Measurements from ENCODE around the gene KLK8.
"Not testable (repeated sequence)": the region's sequence is repeated elsewhere in the genome, so short reads cannot be mapped to it uniquely, and the experiment has no call there.

Gene KLK8

DNA sequence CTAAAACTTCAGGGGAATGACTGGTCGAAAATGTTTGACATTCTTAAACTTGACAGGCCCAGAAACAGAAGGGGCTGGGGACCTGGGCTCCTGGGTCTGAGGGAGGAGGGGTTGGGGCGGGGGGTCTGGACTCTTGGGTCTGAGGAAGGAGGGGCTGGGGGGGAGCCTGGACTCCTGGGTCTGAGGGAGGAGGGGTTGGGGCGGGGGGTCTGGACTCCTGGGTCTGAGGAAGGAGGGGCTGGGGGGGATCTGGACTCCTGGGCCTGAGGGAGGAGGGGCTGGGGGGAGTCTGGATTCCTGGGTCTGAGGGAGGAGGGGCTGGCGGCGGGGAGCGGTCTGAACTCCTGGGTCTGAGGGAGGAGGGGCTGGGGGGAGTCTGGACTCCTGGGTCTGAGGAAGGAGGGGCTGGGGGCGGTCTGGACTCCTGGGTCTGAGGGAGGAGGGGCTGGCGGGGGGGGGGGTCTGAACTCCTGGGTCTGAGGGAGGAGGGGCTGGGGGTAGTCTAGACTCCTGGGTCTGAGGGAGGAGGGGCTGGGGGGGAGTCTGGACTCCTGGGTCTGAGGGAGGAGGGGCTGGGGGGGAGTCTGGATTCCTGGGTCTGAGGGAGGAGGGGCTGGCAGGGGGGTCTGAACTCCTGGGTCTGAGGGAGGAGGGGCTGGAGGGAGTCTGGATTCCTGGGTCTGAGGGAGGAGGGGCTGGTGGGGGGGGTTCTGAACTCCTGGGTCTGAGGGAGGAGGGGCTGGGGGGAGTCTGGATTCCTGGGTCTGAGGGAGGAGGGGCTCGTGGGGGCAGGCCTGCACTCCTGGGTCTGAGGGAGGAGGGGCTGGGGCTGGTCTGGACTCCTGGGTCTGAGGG is 26.5 kb downstream of the KLK8 start:
- Histone ChIP-seq H3K36me3 (ENCODE audit: control insufficient read depth, insufficient read depth, low read length) (no peaks in the 10 kb centered on the region), H3K27ac (ENCODE audit: low read depth, low read length) (no peak overlapping the region), H3K27me3 (ENCODE audit: control insufficient read depth, insufficient read depth, low read length) (peaks cover 8% of the 10 kb centered on the region), H3K9ac (ENCODE audit: low read length) (no peak overlapping the region), H3K4me3 (ENCODE audit: low read length) (no peak overlapping the region), H3K4me1 (ENCODE audit: control insufficient read depth, insufficient read depth, low read length) (no peaks in the 10 kb centered on the region)

DNA sequence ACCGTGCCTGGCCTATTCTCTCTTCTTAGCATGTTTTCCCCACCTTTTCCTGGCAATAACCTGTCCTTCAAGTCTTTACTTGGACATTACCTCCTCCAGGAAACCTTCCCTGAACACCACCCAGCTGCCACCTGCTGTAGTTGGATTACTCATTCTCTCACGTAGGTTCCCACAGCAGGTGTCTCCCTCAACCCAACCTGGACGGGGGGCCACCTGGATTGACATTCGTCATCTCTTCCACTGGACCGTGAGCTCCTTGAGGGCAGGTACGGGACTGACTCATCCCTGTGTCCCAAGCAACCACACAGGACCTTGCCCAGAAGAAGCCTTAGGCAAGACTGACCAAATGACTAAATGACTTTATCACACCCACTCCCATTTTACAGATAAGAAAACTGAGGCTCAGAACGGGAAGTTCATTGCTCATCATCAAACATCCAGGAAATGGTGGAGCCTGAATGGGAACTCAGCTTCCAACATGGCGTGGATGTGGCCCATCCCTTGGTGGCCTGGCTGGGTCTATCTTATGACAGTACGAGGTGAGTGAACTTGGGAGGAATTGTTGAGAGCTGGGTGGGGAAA is 28.5 kb downstream of the KLK8 start:
- no peaks in the 10 kb centered on the region for H3K36me3 ChIP-seq (ENCODE audit: control insufficient read depth, insufficient read depth, low read length)
- no peak overlapping the region for H3K4me3 ChIP-seq (ENCODE audit: low read length)
- no peaks in the 10 kb centered on the region for H3K4me1 ChIP-seq (ENCODE audit: control insufficient read depth, insufficient read depth, low read length)
- H3K27ac ChIP-seq (ENCODE audit: low read depth, low read length) = no peak overlapping the region
- H3K27me3 ChIP-seq (ENCODE audit: control insufficient read depth, insufficient read depth, low read length) = peaks cover 5% of the 10 kb centered on the region
- no peak overlapping the region for H3K9ac ChIP-seq (ENCODE audit: low read length)

DNA sequence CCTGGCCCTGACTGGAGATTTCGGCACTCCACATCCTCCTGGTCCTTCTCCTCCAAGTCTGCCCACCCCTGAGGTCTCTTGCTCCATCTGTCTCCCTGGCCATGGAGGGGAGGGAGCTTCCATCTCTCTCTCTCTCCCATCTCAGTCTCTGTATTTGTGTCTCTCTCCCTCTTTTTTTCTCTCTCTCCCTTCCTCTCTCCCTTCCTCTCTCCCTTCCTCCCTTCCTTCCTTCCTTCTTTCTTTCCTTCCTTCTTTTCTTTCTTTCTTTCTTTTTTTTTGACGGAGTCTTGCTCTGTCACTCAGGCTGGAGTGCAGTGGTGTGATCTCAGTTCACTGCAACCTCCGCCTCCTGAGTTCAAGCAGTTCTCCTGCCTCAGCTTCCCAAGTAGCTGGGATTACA is 31.6 kb downstream of the KLK8 start:
- not testable (repeated sequence) for H3K9ac ChIP-seq (ENCODE audit: low read length); H3K36me3 ChIP-seq (ENCODE audit: control insufficient read depth, insufficient read depth, low read length); H3K4me3 ChIP-seq (ENCODE audit: low read length); H3K27me3 ChIP-seq (ENCODE audit: control insufficient read depth, insufficient read depth, low read length); H3K27ac ChIP-seq (ENCODE audit: low read depth, low read length); H3K4me1 ChIP-seq (ENCODE audit: control insufficient read depth, insufficient read depth, low read length)

DNA sequence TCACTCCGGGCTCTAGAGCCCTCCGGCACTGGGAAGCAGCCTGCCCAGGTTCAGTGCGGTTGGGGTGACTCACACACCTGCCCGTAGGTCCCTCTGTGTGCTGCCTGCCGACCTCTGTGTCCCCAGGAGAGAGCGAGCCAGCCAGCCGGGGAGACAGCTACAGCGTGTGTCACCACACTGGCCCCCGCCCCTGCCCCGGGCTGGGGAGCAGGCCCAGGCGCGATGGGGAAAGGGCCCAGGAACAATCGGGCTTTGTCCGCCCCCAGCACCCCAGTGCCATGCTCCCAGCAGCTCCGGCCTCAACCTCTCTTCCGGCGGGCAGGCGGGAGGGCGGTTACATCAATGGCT is 32.0 kb downstream of the KLK8 start, which contains the start of gene KLK6:
Gene KLK6 (minus strand): TSS at position 179 of the 348 bp plus-strand sequence. CDS start 1,487 bp downstream, outside the sequence.
- Histone ChIP-seq H3K4me3 (ENCODE audit: low read length) (no peak within 1 kb of the TSS), H3K27me3 (ENCODE audit: control insufficient read depth, insufficient read depth, low read length) (no peaks in the 10 kb centered on the region)

DNA sequence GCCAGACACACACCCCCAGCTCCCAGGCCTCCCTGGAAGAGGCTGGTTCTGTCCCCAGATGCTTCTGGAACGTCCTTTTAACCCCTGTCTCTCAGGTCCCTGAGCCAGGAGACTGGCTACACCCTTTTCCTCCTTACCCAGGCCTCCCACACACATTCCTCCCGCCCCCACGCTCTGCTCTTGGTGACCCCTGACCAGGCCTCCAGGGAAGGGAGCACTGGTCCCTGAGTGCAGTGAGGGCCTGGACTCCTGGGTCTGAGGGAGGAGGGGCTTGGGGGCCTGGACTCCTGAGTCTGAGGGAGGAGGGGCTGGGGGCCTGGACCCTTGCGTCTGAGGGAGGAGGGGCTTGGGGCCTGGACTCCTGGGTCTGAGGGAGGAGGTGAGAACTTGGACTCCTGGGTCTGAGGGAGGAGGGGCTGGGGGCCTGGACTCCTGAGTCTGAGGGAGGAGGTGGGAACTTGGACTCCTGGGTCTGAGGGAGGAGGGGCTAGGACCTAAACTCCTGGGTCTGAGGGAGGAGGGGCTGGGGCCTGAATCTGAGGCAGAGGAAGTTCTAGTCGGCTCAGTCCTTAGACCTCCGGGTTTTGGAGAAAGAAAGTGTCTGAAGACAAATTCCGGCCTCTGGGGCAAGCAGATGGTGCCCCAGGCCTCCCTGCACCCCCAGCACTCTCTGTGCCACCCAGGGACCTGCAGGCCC is 32.5 kb downstream of the KLK8 start:
- H3K36me3 ChIP-seq (ENCODE audit: control insufficient read depth, insufficient read depth, low read length) = no peaks in the 10 kb centered on the region
- no peak overlapping the region for H3K9ac ChIP-seq (ENCODE audit: low read length)
- H3K4me3 ChIP-seq (ENCODE audit: low read length) = no peak overlapping the region
- no peaks in the 10 kb centered on the region for H3K4me1 ChIP-seq (ENCODE audit: control insufficient read depth, insufficient read depth, low read length)
- no peaks in the 10 kb centered on the region for H3K27me3 ChIP-seq (ENCODE audit: control insufficient read depth, insufficient read depth, low read length)
- no peak overlapping the region for H3K27ac ChIP-seq (ENCODE audit: low read depth, low read length)

More for the DNA sequence above, 32.0 kb downstream of the KLK8 start, which contains the start of gene KLK6:
- Histone ChIP-seq H3K36me3 (ENCODE audit: control insufficient read depth, insufficient read depth, low read length) (no peaks in the 10 kb centered on the region), H3K4me1 (ENCODE audit: control insufficient read depth, insufficient read depth, low read length) (no peaks in the 10 kb centered on the region), H3K27ac (ENCODE audit: low read depth, low read length) (no peak within 1 kb of the TSS), H3K9ac (ENCODE audit: low read length) (no peak within 1 kb of the TSS)

DNA sequence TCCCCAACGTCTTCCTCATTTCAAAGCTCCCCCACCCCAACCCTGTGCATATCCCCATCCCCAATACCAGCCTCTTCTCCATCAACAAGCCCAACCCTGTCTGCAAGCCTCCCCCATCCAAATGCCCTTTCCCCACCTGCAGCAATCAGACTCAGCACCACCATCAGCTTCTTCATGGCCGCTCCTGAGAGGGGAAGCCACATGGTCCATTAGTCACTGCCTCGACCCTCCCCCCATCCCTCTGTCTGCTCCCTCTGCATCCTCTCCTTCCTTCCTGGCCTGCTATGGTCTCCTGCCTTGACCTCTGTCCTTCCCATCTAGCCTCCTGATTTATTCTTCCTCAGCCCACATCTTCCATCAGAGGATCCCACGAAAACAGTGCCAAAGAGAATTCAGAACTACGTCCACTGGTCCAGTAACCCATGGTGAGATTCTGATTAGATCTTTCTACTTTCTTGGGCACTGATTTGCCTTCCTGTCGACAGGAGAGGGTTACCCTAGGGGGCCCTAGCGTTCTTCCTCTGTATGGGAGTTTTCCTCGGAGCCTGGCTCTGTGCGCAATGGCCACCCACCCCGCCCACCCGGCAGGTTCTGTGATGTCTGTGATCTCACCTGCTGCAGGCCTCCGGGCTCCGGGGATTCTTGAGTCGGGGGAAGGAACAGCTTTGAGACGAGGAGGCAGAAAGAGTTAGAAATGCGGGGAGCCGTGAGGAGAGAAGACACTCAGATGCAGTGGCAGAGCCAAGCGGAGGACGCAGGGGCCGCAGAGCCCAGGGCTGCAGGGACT is 33.3 kb downstream of the KLK8 start:
- H3K4me1 ChIP-seq (ENCODE audit: control insufficient read depth, insufficient read depth, low read length) = no peaks in the 10 kb centered on the region
- H3K9ac ChIP-seq (ENCODE audit: low read length) = no peak overlapping the region
- H3K4me3 ChIP-seq (ENCODE audit: low read length) = no peak overlapping the region
- H3K27me3 ChIP-seq (ENCODE audit: control insufficient read depth, insufficient read depth, low read length) = no peaks in the 10 kb centered on the region
- no peaks in the 10 kb centered on the region for H3K36me3 ChIP-seq (ENCODE audit: control insufficient read depth, insufficient read depth, low read length)
- no peak overlapping the region for H3K27ac ChIP-seq (ENCODE audit: low read depth, low read length)

DNA sequence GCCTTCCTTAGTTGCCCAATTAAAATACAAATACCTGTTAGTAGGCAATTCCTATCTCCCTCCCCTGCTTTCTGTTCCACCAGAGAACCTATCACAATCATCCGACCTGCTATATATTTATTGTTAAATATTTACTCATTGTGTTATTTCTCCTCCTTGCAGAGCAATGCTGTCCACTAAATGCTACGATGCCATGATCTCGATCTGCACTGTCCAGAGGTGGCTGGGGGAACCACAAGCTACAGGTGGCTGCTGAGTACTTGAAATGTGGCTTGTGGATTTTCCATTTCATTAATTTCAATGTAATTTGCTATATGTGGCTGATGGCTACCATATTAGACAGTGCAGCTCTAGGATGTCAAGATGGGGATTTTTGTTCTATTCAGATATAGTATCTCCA is 37.1 kb downstream of the KLK8 start:
- Histone ChIP-seq H3K4me3 (ENCODE audit: low read length) (no peak overlapping the region), H3K27me3 (ENCODE audit: control insufficient read depth, insufficient read depth, low read length) (no peaks in the 10 kb centered on the region), H3K36me3 (ENCODE audit: control insufficient read depth, insufficient read depth, low read length) (no peaks in the 10 kb centered on the region), H3K4me1 (ENCODE audit: control insufficient read depth, insufficient read depth, low read length) (no peaks in the 10 kb centered on the region), H3K9ac (ENCODE audit: low read length) (no peak overlapping the region), H3K27ac (ENCODE audit: low read depth, low read length) (no peak overlapping the region)

DNA sequence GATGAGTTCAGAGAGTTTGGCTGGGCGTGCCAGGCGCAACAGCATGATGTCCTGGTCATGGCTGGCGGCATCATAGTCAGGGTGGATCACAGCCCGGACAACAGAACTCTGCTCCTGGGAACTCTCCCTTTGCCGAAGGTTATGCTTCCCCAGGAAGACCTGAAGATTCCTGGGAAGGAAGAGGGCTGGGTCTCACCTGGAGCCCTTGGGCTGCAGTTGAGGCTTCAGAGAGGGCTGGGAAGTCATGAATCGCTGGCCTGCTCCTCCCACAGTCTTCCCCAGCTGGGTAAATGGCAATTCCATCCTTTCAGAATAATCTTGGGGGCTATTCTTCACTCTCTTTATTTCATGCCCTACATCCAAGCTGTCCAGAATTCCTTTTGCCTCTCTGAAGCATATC is 38.0 kb downstream of the KLK8 start:
- no peak overlapping the region for H3K4me3 ChIP-seq (ENCODE audit: low read length)
- H3K27ac ChIP-seq (ENCODE audit: low read depth, low read length) = no peak overlapping the region
- no peaks in the 10 kb centered on the region for H3K36me3 ChIP-seq (ENCODE audit: control insufficient read depth, insufficient read depth, low read length)
- H3K4me1 ChIP-seq (ENCODE audit: control insufficient read depth, insufficient read depth, low read length) = no peaks in the 10 kb centered on the region
- no peaks in the 10 kb centered on the region for H3K27me3 ChIP-seq (ENCODE audit: control insufficient read depth, insufficient read depth, low read length)
- H3K9ac ChIP-seq (ENCODE audit: low read length) = no peak overlapping the region

DNA sequence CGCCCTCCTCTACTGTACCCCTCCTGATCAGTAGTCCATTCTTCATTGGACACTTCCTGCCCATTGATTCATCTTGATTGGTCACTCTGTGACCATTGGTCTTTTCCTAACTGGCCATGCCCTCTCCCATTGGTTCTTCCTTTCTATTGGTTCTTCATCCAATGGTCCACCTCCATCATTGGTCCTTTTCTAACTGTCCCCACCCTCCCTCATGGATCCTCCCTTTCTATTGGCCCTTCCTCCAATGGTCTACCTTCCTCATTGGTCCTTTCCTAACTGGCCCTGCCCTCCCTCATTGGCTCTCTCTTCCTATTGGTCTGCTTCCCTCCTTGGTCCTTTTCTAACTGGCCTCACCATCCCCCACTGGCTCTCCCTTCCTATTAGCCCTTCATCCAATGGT is 39.2 kb downstream of the KLK8 start:
- Histone ChIP-seq H3K9ac (ENCODE audit: low read length) (no peak overlapping the region), H3K27me3 (ENCODE audit: control insufficient read depth, insufficient read depth, low read length) (no peaks in the 10 kb centered on the region), H3K4me1 (ENCODE audit: control insufficient read depth, insufficient read depth, low read length) (no peaks in the 10 kb centered on the region), H3K36me3 (ENCODE audit: control insufficient read depth, insufficient read depth, low read length) (no peaks in the 10 kb centered on the region), H3K4me3 (ENCODE audit: low read length) (no peak overlapping the region), H3K27ac (ENCODE audit: low read depth, low read length) (no peak overlapping the region)

DNA sequence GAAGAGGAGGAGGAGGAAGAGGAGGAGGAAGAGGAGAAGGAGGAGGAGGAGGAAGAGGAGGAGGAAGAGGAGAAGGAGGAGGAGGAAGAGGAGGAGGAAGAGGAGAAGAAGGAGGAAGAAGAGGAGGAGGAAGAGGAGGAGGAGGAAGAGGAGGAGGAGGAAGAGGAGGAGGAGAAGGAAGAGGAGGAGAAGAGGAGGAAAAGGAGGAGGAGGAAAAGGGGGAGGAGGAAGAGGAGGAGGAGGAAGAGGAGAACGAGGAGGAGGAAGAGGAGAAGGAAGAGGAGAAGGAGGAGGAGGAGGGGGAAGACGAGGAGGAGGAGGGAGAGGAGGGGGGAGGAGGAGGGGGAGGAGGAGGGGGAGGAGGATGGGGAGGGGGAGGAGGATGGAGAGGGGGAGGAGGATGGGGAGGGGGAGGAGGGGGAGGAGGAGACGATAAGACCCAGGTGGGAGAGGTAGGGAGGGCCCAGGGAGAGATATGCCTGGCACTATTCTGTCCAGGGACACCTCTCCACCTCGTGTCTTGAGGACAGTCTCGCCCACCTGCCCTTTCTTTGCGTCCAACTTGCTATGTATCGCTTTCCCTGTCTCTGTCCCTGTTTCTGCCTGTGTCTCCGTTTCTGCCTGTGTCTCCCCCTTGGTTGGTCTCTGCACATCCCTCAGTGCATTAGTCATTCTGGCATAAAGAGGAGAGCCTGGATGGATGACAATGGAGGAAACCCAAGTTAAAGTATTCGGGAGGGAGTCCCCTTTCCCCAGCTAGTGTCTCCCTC is 41.5 kb downstream of the KLK8 start:
- Histone ChIP-seq H3K4me3 (ENCODE audit: low read length) (no peak overlapping the region), H3K27ac (ENCODE audit: low read depth, low read length) (no peak overlapping the region), H3K4me1 (ENCODE audit: control insufficient read depth, insufficient read depth, low read length) (no peaks in the 10 kb centered on the region), H3K9ac (ENCODE audit: low read length) (no peak overlapping the region), H3K27me3 (ENCODE audit: control insufficient read depth, insufficient read depth, low read length) (no peaks in the 10 kb centered on the region), H3K36me3 (ENCODE audit: control insufficient read depth, insufficient read depth, low read length) (no peaks in the 10 kb centered on the region)

DNA sequence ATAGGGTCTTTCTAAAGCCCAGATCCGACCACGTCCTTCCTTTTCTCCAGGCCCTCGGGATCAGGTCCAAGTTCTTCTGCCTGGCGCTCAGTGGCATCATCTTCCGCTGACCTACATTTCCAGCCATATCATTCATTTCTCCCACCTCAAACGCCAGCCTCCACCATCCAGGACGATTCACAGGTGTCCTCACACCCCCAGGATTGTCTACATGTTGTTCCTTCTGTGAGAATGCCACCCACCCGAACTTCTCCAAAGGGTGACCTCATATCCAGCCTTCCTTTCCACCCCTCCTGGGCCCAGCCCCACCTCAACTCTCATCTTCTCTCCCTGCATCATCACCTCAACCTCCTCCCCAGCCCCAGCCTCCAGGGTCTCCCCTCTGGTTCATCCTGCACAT is 43.8 kb downstream of the KLK8 start:
- H3K4me3 ChIP-seq (ENCODE audit: low read length) = no peak overlapping the region
- H3K27me3 ChIP-seq (ENCODE audit: control insufficient read depth, insufficient read depth, low read length) = no peaks in the 10 kb centered on the region
- H3K27ac ChIP-seq (ENCODE audit: low read depth, low read length) = no peak overlapping the region
- H3K4me1 ChIP-seq (ENCODE audit: control insufficient read depth, insufficient read depth, low read length) = no peaks in the 10 kb centered on the region
- no peaks in the 10 kb centered on the region for H3K36me3 ChIP-seq (ENCODE audit: control insufficient read depth, insufficient read depth, low read length)
- no peak overlapping the region for H3K9ac ChIP-seq (ENCODE audit: low read length)
